Mammary epithelial cell (primary cell): ENCODE measurements around the gene OSBP2.

Source experiments
- CTCF ChIP-seq, 2 donors: IDR thresholded peaks in 1 of 2; conservative IDR thresholded peaks in 1 of 2; 2 replicates each; pipeline ENCODE4 v1.5.1; 2011 to 2012; ENCODE audit warnings: inconsistent platforms in 2 of 2, low read length in 2 of 2, mild to moderate bottlenecking in 2 of 2, control low read depth in 1 of 2, low read depth in 1 of 2; ENCODE audit not compliant: insufficient read depth in 1 of 2; ENCODE audit errors: extremely low read depth in 1 of 2
- EZH2 ChIP-seq: IDR thresholded peaks from 2 replicates; pipeline ENCODE4 v1.6.1; 2012; ENCODE audit warnings: low read length, inconsistent platforms, borderline replicate concordance

DNA sequence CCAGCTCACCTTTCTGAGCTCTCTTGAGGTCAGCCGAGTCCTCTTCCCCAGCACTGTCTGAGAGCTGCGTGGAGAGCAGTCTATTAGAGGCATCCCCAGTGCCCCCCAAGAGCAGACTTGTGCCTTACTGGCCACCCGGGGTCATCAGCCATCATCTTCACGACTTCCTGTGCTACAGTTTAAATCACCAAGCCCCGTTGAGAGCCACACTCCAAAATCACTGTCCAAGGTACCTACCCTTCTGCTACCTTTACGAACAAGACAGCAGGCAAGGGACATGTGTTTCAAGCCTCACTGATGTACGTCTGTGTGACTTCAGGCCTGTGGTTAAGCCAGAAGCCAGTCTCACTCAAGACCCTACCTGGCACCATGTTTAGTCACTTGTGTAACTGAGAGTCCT, 238.8 kb downstream of the OSBP2 start:
- TF ChIP-seq EZH2 (no peak), CTCF (conservative IDR thresholded peaks at IDR 0.05 in 1 of 2, IDR thresholded peaks at IDR 0.05 in 1 of 2; ENCODE audit: extremely low read depth in 1 of 2, insufficient read depth in 1 of 2, low read depth in 1 of 2, low read length in 2 of 2) (no peak)
